Psoas muscle (tissue), 8 donors: Measurements from ENCODE around the gene C19orf18. TPM values are rescaled to one million over a fixed set of nuclear protein-coding genes. Genes with fewer than 3 reads are reported as not detected.
"Not testable (repeated sequence)": the region's sequence is repeated elsewhere in the genome, so short reads cannot be mapped to it uniquely, and the experiment has no call there.

Experiments used
- ATAC-seq, 4 donors: fragments of 200-7000 bp; cut with Tn5 transposase; one replicate each; pipeline ENCODE4 v1.9.1; 2020; ENCODE audit warnings: moderate library complexity in 3 of 4, mild to moderate bottlenecking in 2 of 4
- DNase-seq, 2 donors: peaks; one replicate each; pipeline ENCODE4 v3.0.0-alpha.2; 2020
- H3K27ac ChIP-seq: fragments of 200-600 bp; one replicate; pipeline ENCODE4 v1.8.0; 2022
- H3K27me3 ChIP-seq, 3 donors: fragments of 200-600 bp in 1 of 3; one replicate each; pipeline versions ENCODE4 v1.6.1 to v1.8.0; 2013 to 2022; ENCODE audit warnings: low read length in 2 of 3, mild to moderate bottlenecking in 2 of 3, moderate library complexity in 1 of 3; ENCODE audit not compliant: insufficient read depth in 3 of 3
- H3K36me3 ChIP-seq, 2 donors: fragments of 200-600 bp in 1 of 2; one replicate each; pipeline versions ENCODE4 v1.6.1 to v1.8.0; 2013 to 2022; ENCODE audit warnings: low read depth in 1 of 2, mild to moderate bottlenecking in 1 of 2, moderate library complexity in 1 of 2; ENCODE audit not compliant: insufficient read depth in 1 of 2
- H3K4me1 ChIP-seq: fragments of 200-600 bp; one replicate; pipeline ENCODE4 v1.8.0; 2022
- H3K4me3 ChIP-seq: fragments of 200-600 bp; one replicate; pipeline ENCODE4 v1.8.0; 2022; ENCODE audit warnings: mild to moderate bottlenecking
- H3K9me3 ChIP-seq: fragments of 200-600 bp; one replicate; pipeline ENCODE4 v1.8.0; 2022
- CTCF ChIP-seq: fragments of 200-600 bp; IDR thresholded peaks from one replicate; pipeline ENCODE4 v1.8.0; 2022; ENCODE audit warnings: antibody characterized with exemption
- WGBS, 3 donors: extraction: QIAGEN DNeasy Blood & Tissue Kit; methylation state at CpG; one replicate each; pipeline versions ENCODE4 v1.1.6 to v1.1.7; 2013; 5-methylcytosine and 5-hydroxymethylcytosine counted together
- intact Hi-C, 2 donors: fragments of 100-400 bp; cut with DNase I; formaldehyde crosslinking; loops; one replicate each; pipeline versions ENCODE4 v1.11.0 to v1.14.2; 2022
- polyA plus RNA-seq, 3 donors: library from polyadenylated mRNA; stranded (reverse); fragments of 200-250 nt; gene quantifications; one replicate each; pipeline ENCODE4 v1.2.3, GENCODE V29; 2013
- total RNA-seq, 4 donors: library from RNA; stranded (reverse); fragmentation: NEBNext Ultra II Directional in 2 of 4; extraction: Animal tissue kit (Norgen Biotek cat#: 25700) in 2 of 4; gene quantifications; one replicate each; pipeline versions ENCODE4 v1.2.1 to v1.2.4, GENCODE V29; 2021 to 2023
- donor health status: healthy with polysubstance abuse.
- donor health status: DM: no; HTN: no; CAD: no; lungs with moderate emphysema.
- donor health status: Bipolar disorder and iron deficiency.
- donor health status: healthy.
- donor health status: DM: yes; HTN: yes; CAD: no.
- donor health status: DM: no; HTN: no; CAD: no.
- donor health status: DM: no; HTN: no; CAD: no.
- donor health status: DM: yes; HTN: yes; CAD: no.

The C19orf18 gene
- total and polyA plus RNA-seq, 7 donors, result 0.26 to 1.4 (median 0.55) TPM

GRCh38 chr19:57934820-57935665 lies 39.3 kb downstream of the C19orf18 start, which contains the start of gene ZNF418:
Gene ZNF418 (minus strand): TSS chr19:57935402. CDS start chr19:57933822, 1,580 bp downstream.
- ATAC-seq (peak; percentile 93 to 100 (median 98)), DNase-seq (peak; percentile 39 to 65)
- no peak for TF ChIP-seq CTCF
- 3 to 4% (median 3%) methylated on average over 49 to 54 of the region's 54 CpGs for WGBS, 3 donors
- H3K27me3 ChIP-seq, result no peaks in the 10 kb centered on the region
- H3K27ac ChIP-seq, result peak within 1 kb of the TSS; percentile 58
- peaks cover 6 to 15% of the 10 kb centered on the region in 2 donors for H3K36me3 ChIP-seq
- peak within 1 kb of the TSS; percentile 81 for H3K4me3 ChIP-seq
- intact Hi-C loops, result no loop called here
- H3K9me3 ChIP-seq, result peaks cover 78% of the 10 kb centered on the region
- H3K4me1 ChIP-seq, result no peaks in the 10 kb centered on the region

DNA sequence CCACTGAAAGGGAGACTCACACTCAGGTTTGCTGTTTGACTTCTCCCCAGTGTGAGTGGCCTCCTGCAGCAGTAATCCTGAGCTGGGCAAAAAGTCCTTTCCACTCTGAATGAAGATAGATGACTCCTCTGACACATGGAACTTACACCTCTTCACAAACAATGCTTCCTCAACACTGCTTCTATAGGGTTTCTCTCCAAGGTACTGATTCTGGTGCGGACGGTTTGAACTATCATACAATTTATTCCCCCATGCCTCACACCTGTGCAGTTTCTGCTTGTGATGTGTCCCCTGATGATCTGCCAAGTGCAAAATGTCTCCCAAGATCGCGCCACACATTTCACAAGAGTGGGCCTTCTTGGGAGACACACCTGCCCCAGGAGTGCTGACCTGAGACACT lies 46.7 kb downstream of the C19orf18 start:
- Histone ChIP-seq H3K9me3 (peaks cover 73% of the 10 kb centered on the region), H3K36me3 (peaks cover 30 to 55% of the 10 kb centered on the region in 2 donors), H3K27ac (no peak overlapping the region), H3K27me3 (no peaks in the 10 kb centered on the region), H3K4me3 (no peak overlapping the region), H3K4me1 (no peaks in the 10 kb centered on the region)
- ATAC-seq (no peak), DNase-seq (no peak)
- no peak for TF ChIP-seq CTCF
- intact Hi-C loops, result no loop called here
- WGBS, 3 donors, result 95 to 99% (median 98%) methylated on average over 4 of the region's 4 CpGs

DNA sequence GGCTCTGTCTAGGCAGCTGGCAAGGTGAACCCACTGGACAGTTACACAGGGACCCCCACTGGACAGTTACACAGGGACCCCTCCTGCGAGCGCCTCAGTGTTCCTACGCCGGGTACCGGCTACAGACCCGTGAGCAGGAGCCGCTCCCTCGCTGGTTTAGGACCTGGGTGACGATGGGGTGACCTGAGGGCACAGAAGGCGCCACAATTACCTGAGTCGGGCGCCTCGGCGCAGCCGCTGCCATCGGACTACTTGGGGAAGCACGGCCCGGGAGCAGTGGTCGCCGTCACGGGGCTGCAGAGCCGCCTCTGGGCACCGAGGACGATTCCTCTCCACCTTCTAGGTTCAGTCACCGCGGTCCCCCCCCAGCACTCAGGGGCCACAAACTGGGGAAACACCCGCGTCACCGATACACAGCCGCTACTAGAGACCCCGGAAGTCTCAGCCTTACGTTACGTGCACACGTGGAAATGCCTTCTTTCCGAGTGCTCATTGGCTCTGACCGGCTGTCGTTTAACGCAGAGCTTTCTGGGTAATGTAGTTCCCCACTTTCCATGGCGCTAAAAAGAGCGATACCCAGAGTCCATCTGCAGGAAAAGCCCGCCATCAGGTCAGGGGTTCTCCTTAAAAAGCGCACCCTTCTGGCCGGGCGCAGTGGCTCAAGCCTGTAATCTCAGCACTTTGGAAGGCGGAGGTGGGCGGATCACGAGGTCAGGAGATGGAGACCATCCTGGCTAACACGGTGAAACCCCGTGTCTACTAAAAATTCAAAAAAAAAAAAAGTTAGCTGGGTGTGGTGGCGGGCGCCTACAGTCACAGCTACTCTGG lies 58.0 kb downstream of the C19orf18 start, which contains the start of gene ZNF417:
Gene ZNF417, minus strand, starts transcription at position 425 of the 828 bp plus-strand sequence. Its CDS starts 181 bp downstream, at position 244.
- intact Hi-C loops, result loop anchor here in 1 of 2 donors (10.0 kb wide), 1 partner anchor 192 kb away; the partner anchor contains the start of gene ZNF671
- H3K27me3 ChIP-seq, H3K4me1 ChIP-seq: not testable (repeated sequence)
- Histone ChIP-seq H3K4me3 (peak within 1 kb of the TSS; percentile 86), H3K27ac (peak within 1 kb of the TSS; percentile 80), H3K36me3 (peaks cover 0 to 20% of the 10 kb centered on the region in 2 donors), H3K9me3 (peaks cover 12% of the 10 kb centered on the region)
- DNase-seq, result peak; percentile 75 to 85
- WGBS, 3 donors, result 0 to 1% (median 0%) methylated on average over 43 to 51 of the region's 51 CpGs
- ATAC-seq, result peak; percentile 99 to 100 (median 100)

DNA sequence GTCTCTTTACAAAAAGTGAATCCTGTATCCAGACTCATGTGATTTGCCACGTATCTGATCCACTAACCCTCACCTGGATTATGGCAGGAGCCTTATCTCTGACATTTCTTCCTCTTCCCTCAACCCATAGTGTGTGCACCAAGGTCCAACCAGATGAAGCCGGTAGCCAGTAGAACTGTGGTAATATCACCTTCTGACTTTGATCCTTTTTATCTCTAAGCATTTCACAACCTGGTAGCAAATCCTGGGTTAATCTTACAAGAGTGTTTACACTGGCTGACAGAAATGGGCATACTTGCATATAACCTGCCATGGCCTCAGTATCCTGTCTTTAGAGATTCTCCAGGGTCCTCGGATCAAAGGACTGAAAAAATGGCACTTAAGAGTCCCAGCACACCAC lies 59.8 kb downstream of the C19orf18 start:
- intact Hi-C loops, result loop anchor here in 1 of 2 donors (10.0 kb wide), 1 partner anchor 190 kb away; the partner anchor contains the start of gene ZNF671
- no peak for ATAC-seq

More for the DNA sequence above, 59.8 kb downstream of the C19orf18 start:
- Histone ChIP-seq H3K27ac (no peak overlapping the region), H3K9me3 (peaks cover 12% of the 10 kb centered on the region), H3K27me3 (no peaks in the 10 kb centered on the region), H3K36me3 (peaks cover 0 to 27% of the 10 kb centered on the region in 2 donors), H3K4me3 (no peak overlapping the region), H3K4me1 (peaks cover 9% of the 10 kb centered on the region)
- TF ChIP-seq CTCF, result no peak
- DNase-seq, result no peak
- 92 to 98% (median 94%) methylated on average over 3 of the region's 3 CpGs for WGBS, 3 donors

Other genes with a start within 250 kb of the C19orf18 start
- gene ZNF671, start 246.9 kb downstream of the C19orf18 start, total RNA-seq, result 1 to 10 TPM; 3.4 to 8.8 (median 5.8) TPM
- 1 to 10 TPM; 3.1 to 5.1 (median 3.1) TPM for gene ZNF671, start 246.9 kb downstream of the C19orf18 start, polyA plus RNA-seq
- 10 to 100 TPM in 1 of 4 donors, 1 to 10 TPM in 3; 7.7 to 15.5 (median 9.0) TPM for gene ZNF776, start 227.7 kb downstream of the C19orf18 start, total RNA-seq
- gene ZNF776, start 227.7 kb downstream of the C19orf18 start, polyA plus RNA-seq, result 10 to 100 TPM in 1 of 3 donors, 1 to 10 TPM in 2; 3.6 to 12.4 (median 4.4) TPM
- 10 to 100 TPM; 10.9 to 14.1 (median 12.1) TPM for gene ZNF586, start 204.9 kb downstream of the C19orf18 start, total RNA-seq
- 10 to 100 TPM in 1 of 3 donors, 1 to 10 TPM in 2; 7.1 to 10.5 (median 8.6) TPM for gene ZNF586, start 204.9 kb downstream of the C19orf18 start, polyA plus RNA-seq
- gene ZNF552, start 159.6 kb downstream of the C19orf18 start, total RNA-seq, result 1 to 10 TPM; 1.2 to 4.1 (median 2.4) TPM
- 1 to 10 TPM; 1.8 to 6.1 (median 3.5) TPM for gene ZNF552, start 159.6 kb downstream of the C19orf18 start, polyA plus RNA-seq
- 1 to 10 TPM; 3.9 to 7.9 (median 5.9) TPM for gene ZNF587B, start 144.2 kb downstream of the C19orf18 start, total RNA-seq
- gene ZNF587B, start 144.2 kb downstream of the C19orf18 start, polyA plus RNA-seq, result 1 to 10 TPM; 1.4 to 7.0 (median 3.9) TPM
- 10 to 100 TPM; 14.0 to 15.3 (median 14.9) TPM for gene ZNF587, start 124.7 kb downstream of the C19orf18 start, total RNA-seq
- gene ZNF587, start 124.7 kb downstream of the C19orf18 start, polyA plus RNA-seq, result 10 to 100 TPM in 1 of 3 donors, 1 to 10 TPM in 2; 2.5 to 11.2 (median 4.6) TPM
- 1 to 10 TPM; 5.3 to 9.6 (median 8.6) TPM for gene ZNF814, start 85.5 kb downstream of the C19orf18 start, total RNA-seq
- 10 to 100 TPM in 1 of 3 donors, 1 to 10 TPM in 2; 7.8 to 12.1 (median 8.7) TPM for gene ZNF814, start 85.5 kb downstream of the C19orf18 start, polyA plus RNA-seq
- 1 to 10 TPM; 3.8 to 9.5 (median 7.4) TPM for gene ZNF417, start 57.9 kb downstream of the C19orf18 start, total RNA-seq
- 1 to 10 TPM; 1.5 to 5.2 (median 1.8) TPM for gene ZNF417, start 57.9 kb downstream of the C19orf18 start, polyA plus RNA-seq
- gene ZNF418, start 39.1 kb downstream of the C19orf18 start, total RNA-seq, result 1 to 10 TPM; 2.7 to 6.1 (median 3.1) TPM
- 1 to 10 TPM in 2 of 3 donors, under 1 TPM in 1; 0.68 to 1.7 (median 1.6) TPM for gene ZNF418, start 39.1 kb downstream of the C19orf18 start, polyA plus RNA-seq
- 1 to 10 TPM; 1.6 to 3.7 (median 2.3) TPM for gene ZNF256, start 26.8 kb downstream of the C19orf18 start, total RNA-seq
- gene ZNF256, start 26.8 kb downstream of the C19orf18 start, polyA plus RNA-seq, result 1 to 10 TPM; 1.9 to 2.5 (median 2.1) TPM
- 1 to 10 TPM; 3.7 to 7.0 (median 4.3) TPM for gene ZNF606, start 28.3 kb upstream of the C19orf18 start, total RNA-seq
- 1 to 10 TPM; 2.0 to 6.9 (median 2.8) TPM for gene ZNF606, start 28.3 kb upstream of the C19orf18 start, polyA plus RNA-seq
- gene ZSCAN1, start 59.5 kb upstream of the C19orf18 start, total RNA-seq, result not detected
- not detected for gene ZSCAN1, start 59.5 kb upstream of the C19orf18 start, polyA plus RNA-seq
- 1 to 10 TPM in 3 of 4 donors, under 1 TPM in 1; 0.87 to 1.7 (median 1.4) TPM for gene ZNF135, start 84.7 kb upstream of the C19orf18 start, total RNA-seq
- 1 to 10 TPM in 1 of 3 donors, under 1 TPM in 2; 0.89 to 1.3 (median 0.90) TPM for gene ZNF135, start 84.7 kb upstream of the C19orf18 start, polyA plus RNA-seq
- 10 to 100 TPM; 13.1 to 36.8 (median 16.3) TPM for gene ZSCAN18, start 123.7 kb upstream of the C19orf18 start, total RNA-seq
- gene ZSCAN18, start 123.7 kb upstream of the C19orf18 start, polyA plus RNA-seq, result 10 to 100 TPM in 2 of 3 donors, 1 to 10 TPM in 1; 9.5 to 14.0 (median 13.8) TPM
- 1 to 10 TPM; 1.4 to 5.7 (median 1.9) TPM for gene ZNF329, start 176.3 kb upstream of the C19orf18 start, total RNA-seq
- gene ZNF329, start 176.3 kb upstream of the C19orf18 start, polyA plus RNA-seq, result 1 to 10 TPM in 2 of 3 donors, under 1 TPM in 1; 0.79 to 3.5 (median 1.9) TPM
- gene ZNF274, start 208.5 kb upstream of the C19orf18 start, total RNA-seq, result 10 to 100 TPM; 11.2 to 15.0 (median 14.8) TPM
- gene ZNF274, start 208.5 kb upstream of the C19orf18 start, polyA plus RNA-seq, result 10 to 100 TPM; 11.3 to 20.5 (median 13.9) TPM